Left forelimb (tissue), 1 donor: ENCODE measurements around the gene CACNA1B.

Experiments
- DNase-seq: peaks from one replicate; pipeline ENCODE4 v3.0.0-alpha.2; 2018; ENCODE audit warnings: low spot score

Gene CACNA1B

GRCh38 chr9:138040446-138041430 is 163.2 kb downstream of the CACNA1B start:
- DNase-seq: no peak

- no peak for DNase-seq
These were observed 164.6 kb downstream of the CACNA1B start for GRCh38 chr9:138042146-138042545.

- DNase-seq: no peak
These were observed 165.1 kb downstream of the CACNA1B start for GRCh38 chr9:138042640-138043039.

GRCh38 chr9:138043061-138043410 is 165.5 kb downstream of the CACNA1B start:
- no peak for DNase-seq

- DNase-seq: no peak
These were observed 166.1 kb downstream of the CACNA1B start for GRCh38 chr9:138043411-138044345.

GRCh38 chr9:138044485-138045383 is 167.2 kb downstream of the CACNA1B start:
- peak; percentile 56 for DNase-seq

- DNase-seq: peak; percentile 57
These were observed 168.2 kb downstream of the CACNA1B start for GRCh38 chr9:138045541-138046490.

- peak; percentile 52 for DNase-seq
These were observed 169.2 kb downstream of the CACNA1B start for GRCh38 chr9:138046641-138047301.

GRCh38 chr9:138047469-138048040 is 170.0 kb downstream of the CACNA1B start:
- DNase-seq: no peak

- no peak for DNase-seq
These were observed 170.6 kb downstream of the CACNA1B start for GRCh38 chr9:138048184-138048583.

- peak; percentile 55 for DNase-seq
These were observed 171.7 kb downstream of the CACNA1B start for GRCh38 chr9:138049085-138049778.

- peak; percentile 41 for DNase-seq
These were observed 172.3 kb downstream of the CACNA1B start for GRCh38 chr9:138049779-138050471.

GRCh38 chr9:138050472-138051330 is 173.1 kb downstream of the CACNA1B start:
- peak; percentile 47 for DNase-seq

- no peak for DNase-seq
These were observed 174.2 kb downstream of the CACNA1B start for GRCh38 chr9:138051586-138052321.

- peak; percentile 60 for DNase-seq
These were observed 174.7 kb downstream of the CACNA1B start for GRCh38 chr9:138052322-138052615.

- DNase-seq: peak; percentile 55
These were observed 175.2 kb downstream of the CACNA1B start for GRCh38 chr9:138052635-138053320.
